Stromal cell of bone marrow (primary cell): ENCODE measurements around the gene XPC.
A peak's percentile ranks its signal among the peaks of the same experiment; 100 is the strongest.

Source experiments
- DNase-seq: peaks from one replicate; pipeline ENCODE4 v3.0.0-alpha.2; 2012; ENCODE audit warnings: low read depth

Gene XPC

DNA sequence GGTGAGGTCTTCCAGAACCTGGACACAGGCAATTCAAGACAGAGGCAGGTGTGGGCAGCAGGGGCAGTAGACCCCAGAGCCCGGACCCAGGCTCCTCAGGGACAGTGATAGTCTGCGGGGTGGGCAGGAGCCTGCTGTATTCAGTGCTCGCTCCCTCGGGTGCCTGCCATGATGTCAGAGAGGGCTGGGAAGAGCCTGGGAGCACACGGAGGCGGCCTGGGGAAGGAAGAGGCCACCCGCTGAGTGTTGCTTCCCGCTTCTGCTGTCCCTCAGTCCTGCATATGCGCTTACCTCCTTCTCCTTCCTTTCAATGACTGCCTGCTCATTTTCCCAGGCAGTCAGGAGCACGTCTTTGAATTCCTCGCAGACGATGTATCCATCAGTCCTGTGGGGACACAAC is 30.8 kb downstream of the XPC start:
- DNase-seq, result no peak

DNA sequence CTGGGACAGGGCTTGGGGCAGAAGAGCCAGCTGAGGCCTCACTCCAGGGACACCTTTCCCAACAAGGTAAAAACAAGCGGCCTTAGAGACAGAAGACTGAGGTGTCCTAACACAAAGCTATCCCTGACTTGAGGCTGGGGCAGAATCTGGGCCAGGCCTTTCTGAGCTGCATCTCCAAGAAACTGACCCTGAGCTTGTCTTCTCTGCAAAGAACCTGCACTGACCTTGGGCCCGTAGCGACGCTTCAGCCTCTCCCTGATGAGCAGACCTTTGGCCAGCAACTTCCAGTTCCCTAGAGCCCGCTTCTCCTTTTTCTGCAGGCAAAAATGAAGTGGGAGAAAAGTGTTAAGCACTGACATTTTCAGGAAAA is 31.4 kb downstream of the XPC start:
- DNase-seq, result no peak

DNA sequence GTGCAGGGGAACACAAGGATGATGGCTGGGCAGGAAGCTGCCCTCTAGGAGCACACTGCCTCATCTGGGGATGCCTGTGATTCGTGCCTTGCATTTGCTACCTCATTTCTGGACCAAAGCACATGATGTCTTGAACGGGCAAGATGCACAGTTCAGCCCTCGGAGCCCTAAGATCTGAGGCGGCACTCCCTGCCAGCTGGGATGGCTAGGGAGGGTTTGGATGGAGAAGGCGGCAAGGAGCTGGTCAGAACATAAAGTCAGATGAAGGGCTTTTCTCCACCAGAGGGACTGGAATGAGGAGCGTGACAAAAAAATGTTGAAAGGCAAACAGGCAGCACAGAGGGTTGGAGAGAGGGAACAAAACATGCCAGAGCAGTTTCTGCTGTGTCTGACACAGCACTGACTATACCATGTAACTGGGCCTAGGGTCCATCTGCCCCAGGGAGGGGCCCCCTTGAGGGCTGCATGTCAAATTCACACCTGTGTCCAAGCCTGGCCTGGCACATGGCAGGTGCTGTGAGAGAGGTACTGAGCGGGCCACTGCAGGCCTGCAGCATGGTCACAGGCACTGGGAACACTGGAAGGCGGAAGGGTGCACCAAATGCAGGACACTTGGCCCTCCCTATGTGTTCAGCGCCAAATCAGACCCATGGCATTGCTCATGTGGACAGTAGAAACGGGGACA is 31.9 kb downstream of the XPC start:
- DNase-seq, result no peak

DNA sequence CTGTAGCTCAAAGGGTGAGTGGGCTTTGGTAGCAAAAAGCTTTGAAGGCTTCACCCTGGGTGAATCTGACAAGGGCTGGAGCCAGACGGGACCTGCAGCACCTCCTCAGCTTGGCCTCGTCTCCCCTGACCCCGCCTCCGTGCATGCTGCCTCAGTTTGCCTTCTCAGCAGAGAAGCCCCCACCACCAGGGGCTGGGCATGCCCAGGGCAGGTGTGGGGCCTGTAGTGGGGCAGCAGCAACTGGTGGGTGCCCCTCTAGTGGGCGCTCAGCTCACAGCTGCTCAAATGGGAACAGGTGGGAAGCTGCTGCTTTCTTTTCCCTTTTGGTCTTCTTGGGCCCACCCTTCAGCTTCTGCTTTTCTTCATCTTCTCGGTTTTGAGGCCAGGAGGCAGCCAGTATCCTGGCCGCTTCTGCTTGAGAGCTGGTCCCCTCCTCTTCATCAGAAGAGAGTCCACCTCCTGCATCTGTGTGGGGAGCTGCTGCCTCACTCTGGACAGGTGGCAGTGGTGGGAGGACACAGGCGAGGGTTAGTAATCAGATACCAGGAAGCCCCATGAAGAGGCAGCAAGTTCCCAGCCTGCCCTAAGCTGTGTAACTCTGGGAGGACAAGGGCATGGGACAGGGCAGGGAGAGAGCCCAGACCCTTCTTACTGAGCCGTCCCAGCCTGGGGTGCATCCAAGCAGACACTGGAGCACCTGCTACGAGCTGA is 32.6 kb downstream of the XPC start:
- DNase-seq, result no peak

DNA sequence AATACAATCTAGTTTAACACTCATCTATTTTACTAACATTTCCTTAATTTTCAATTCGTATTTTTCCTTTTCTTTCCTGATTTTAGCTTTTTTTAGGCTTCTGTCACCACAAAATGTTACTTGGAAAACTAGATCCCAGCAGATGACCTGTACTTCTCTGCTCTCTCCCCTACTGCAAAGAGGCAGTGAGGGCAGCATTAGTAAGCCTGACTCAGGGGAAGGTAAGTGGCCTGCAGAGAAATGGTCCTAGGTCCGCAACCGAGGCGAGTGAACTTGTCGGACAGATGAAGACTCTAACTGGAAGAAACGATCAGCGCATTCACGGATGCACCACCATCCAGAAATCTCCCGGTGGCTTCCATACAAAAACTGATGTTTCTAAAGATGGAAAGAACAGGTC is 33.2 kb downstream of the XPC start:
- DNase-seq, result peak; percentile 23

DNA sequence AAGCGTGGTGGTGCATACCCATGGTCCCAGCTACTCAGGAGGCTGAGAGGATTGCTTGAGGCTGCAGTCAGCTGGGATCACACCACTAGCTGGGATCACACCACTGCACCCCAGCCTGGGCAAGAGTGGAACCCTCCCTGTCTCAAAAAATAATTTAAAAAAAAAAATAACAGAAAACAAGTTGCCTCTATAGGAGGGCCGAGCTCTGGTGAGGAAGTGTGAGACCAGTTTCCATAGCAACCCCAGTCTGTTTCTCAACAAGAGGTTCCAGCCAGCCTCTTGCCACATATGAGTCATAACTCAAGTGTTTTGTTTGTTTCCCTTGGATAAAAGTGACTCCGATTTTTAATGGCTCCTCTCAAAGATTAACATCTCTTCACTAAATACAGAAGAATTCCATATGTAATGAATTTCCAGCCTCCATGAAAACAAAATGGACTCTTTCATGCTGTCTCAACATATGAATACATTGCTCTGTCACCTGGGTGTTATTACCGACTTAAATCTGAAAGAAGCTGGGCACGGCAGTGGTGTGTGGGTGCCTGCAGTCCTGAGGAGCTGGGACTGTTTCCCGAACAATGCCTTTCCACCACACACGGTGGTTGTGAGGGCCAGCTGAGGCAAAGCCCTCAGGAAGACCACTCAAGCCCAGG is 33.9 kb downstream of the XPC start:
- peak; percentile 99 for DNase-seq

DNA sequence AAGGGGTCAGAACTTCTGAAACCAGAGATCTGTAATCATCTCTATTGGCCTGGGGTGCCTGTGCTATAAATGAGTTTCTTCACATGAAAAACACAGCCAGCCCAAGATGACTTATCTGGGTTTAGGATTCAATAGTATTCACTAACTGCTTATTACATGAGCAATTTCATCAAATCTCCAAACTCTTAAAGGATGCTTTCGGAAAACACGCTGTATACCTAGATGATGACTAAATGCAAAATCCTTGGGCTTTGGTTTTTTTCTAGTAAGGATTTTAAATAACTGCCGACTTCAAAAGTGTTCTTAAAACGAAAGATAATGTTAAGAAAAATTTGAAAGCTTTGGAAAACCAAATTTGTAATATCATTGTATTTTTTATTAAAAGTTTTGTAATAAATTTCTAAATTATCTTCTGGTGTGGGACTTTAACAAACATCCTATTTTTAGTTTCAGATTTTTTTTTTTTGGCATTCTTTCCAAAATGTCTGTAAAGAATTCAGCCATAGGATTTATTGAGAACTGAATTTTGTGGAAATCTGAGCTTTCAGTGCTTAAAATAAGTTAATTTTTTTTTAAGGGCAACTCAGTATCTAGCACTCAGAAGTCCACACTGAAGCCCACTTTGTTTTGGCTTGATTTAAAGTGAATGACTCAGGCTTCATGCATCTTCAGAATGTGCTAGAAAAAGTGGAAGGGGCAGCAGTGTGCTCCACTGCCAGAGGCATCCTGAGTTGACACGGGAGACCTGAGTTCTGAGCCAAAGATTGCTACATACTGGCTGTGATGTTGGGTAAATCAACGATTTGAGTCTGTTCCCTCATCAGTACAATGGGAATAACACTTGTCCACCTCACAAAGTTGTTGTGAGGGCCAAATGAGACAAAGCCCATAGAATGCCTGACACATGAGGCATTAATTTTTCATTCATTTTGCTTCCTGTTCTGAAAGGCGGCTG is 34.9 kb downstream of the XPC start:
- DNase-seq, result peak; percentile 81

DNA sequence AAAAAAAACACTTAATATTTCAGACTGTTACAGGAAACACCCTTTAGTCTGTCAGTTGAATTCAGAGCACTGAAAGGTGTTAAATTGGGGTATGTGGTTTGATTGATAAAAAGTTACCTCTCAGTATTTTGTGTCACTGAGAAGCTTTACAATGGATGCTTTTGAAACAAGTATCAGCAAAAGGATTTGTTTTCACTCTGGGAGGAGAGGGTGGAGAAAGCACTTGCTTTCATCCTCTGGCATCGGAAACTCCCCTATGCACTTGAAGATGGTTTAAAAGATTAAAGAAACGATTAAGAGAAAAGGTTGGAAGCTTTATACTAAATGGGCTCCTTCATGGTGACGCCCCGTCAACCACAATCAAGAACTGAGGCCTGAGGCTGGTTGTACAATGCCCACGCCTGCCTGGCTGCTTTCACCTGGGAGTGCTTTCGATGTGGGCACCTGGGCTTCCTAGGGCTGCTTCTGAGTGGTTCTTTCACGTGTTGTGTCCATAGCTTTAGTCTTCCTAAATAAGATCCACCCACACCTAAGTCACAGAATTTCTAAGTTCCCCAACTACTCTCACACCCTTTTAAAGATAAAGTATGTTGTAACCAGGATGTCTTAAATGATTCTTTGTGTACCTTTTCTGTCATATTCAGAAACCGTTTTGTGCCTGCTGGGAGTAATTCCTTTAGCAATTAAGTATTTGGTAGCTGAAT is 35.7 kb downstream of the XPC start:
- no peak for DNase-seq

DNA sequence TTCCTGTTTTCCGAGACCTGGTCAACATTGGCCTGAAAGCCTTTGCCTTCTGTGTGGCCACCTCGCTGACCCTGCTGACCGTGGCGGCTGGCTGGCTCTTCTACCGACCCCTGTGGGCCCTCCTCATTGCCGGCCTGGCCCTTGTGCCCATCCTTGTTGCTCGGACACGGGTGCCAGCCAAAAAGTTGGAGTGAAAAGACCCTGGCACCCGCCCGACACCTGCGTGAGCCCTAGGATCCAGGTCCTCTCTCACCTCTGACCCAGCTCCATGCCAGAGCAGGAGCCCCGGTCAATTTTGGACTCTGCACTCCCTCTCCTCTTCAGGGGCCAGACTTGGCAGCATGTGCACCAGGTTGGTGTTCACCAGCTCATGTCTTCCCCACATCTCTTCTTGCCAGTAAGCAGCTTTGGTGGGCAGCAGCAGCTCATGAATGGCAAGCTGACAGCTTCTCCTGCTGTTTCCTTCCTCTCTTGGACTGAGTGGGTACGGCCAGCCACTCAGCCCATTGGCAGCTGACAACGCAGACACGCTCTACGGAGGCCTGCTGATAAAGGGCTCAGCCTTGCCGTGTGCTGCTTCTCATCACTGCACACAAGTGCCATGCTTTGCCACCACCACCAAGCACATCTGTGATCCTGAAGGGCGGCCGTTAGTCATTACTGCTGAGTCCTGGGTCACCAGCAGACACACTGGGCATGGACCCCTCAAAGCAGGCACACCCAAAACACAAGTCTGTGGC is 36.6 kb downstream of the XPC start:
- DNase-seq, result no peak

DNA sequence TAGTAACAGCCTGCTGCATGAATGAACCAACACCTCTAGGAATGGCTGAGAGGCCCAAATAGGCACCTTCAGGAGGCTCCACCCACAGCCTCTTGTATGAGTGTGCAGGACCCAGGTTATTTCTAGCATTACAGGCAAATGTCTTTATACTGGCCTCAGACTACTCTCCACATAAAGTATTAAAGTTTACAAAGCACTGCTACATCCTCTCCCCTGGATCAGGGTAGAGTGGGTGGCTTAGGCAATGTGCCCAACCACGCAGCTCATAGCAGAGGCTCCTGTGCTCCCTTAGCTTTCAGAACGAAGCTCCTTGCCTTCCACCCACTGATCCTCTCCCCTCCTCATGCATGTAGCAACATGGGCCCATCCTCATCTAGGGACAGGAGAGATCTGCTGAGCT is 37.3 kb downstream of the XPC start:
- no peak for DNase-seq

DNA sequence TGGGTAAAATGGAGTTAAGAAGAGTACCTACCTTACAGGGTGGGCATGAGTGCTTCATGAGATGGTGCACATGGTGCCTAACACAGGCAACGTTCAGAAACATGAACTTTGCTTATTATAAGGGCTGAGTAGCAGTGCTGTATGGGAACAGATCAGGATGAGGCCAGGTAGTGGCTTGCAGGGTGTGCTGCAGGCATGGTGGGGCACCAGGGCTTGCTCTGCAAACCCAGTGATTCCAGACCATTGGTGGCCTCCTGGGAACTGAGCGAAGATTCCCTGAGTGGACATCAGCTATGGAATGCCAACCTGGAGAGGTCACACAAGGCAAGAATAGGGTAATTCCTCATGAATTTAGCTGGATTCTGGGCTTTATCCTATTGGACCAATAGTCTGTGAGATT is 37.7 kb downstream of the XPC start:
- DNase-seq, result no peak

DNA sequence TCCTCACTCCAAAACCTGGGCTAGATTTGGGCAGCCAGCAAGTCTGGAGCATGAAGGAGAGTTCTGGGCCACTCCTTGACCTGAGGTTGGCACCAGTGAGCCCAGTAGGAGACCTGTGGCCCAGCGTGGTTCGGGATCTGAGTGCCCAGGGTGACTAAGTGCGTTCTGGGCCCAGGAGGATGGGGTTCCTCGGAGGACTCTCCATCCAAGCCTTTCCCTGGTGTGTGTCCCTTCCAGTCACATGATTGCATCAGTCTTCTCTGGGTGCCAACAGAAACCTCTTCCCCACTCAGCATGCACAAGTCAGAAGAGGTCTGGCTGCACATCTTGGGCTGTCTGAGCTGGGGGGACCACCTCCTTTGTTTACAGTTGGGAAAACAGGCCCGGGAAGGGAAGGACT is 38.6 kb downstream of the XPC start:
- DNase-seq, result no peak

DNA sequence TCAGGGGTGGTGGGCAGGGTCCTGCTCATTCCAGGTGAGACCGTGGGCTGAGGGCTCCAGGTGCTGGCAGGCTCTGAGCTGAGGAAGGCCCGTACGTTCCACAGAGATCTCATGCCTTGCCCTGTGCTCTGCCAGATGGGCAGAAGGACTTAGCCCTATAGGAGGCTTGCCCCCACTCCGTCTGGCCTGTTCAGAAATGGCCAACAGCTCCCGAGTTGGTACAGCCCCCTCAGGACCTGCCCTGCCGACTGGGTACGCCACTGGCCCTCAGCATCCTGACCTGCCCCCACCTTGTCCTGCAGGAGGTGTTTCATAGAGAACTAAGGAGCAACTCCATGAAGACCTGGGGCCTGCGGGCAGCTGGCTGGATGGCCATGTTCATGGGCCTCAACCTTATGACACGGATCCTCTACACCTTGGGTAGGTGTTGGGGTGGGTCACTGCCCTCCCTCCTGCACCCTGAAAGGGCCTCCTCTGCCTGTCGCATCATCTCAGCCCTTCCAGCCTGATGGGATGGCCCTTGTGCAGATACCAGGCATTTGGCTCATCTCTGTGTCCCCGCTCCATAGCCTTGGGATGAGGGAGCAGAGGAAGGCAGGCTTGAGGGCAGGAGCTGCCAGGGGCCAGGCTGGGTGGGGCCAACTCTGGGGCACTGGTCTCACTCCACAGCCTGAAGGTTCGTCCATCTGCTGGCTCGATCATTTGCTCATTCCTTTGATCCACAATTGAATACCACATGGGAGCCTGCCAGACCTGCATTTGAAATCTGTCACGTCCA is 39.3 kb downstream of the XPC start:
- no peak for DNase-seq

DNA sequence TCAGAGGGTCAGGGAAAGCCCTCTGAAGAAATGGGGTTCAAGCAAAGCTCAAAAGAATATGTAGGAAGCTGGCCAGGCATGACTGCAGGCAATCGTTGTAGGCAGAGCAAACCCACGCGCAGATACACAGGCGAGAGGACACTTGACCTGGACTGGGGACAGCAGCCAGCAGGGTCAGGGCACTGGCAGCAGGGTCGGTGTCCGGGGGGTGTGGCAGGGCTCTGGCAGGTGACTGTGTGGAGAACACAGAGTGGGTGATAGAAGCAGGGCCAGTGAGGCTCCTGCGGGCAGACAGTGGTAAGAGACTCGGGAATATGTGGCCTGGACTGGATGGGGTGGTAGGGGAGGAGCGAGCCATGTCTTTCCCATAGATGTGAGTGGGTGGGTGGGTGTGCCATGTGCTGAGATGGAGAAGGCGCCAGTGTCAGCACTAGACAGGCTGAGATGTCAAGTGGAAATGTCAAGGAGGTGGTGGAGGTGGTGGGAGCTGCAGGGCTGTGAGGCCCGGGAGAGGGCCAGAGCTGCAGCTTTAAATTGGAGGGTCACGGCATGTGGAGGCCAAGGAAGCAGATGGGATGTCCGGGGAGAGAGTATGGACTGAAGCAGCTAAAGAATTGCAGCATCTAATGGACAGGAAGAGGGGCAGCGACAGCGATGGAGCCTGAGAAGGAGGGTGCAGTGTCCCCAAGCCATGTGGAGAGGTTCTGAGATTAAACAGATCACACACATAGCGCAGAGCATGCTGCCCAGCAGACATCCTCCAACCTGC is 40.1 kb downstream of the XPC start:
- DNase-seq, result no peak

DNA sequence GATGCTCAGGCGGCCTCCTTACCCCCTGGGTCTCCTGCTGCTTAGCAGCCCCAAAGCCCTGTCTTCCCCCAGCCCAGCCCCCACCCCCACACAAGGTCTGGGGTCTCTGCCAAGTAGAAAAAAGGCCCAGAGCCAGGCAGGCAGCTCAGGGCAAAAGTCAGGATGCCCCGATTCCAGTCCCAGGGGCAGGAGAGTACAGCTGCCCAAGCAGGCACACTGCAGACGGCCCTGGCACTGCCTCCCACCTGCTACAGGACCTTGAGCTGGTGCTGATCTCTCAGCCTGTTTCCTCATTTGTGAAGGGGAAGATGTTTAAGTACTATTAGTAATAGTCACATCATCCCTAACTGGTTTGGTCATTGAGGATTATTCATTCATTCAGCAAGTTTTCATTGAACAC is 41.0 kb downstream of the XPC start:
- no peak for DNase-seq

DNA sequence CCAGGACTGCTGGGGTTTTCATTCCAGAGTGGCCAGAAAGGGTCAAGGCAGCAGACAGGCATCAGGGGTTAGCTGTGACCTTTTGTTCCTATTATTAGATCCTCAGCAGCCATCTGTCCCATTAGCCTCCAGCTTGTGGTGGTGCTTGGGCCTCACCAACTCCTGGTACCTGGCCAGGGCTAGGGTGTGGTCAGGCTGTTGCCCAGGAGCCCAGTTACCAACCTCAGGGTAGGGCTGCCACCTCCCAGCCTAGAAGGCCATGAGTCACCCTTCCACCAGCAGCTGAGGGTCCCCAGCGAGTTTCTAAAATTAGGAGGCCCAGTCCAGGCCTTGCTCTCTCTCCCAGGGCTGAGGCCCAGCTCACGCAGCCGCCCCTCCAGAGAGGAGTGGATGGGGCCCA is 41.4 kb downstream of the XPC start:
- DNase-seq, result no peak

DNA sequence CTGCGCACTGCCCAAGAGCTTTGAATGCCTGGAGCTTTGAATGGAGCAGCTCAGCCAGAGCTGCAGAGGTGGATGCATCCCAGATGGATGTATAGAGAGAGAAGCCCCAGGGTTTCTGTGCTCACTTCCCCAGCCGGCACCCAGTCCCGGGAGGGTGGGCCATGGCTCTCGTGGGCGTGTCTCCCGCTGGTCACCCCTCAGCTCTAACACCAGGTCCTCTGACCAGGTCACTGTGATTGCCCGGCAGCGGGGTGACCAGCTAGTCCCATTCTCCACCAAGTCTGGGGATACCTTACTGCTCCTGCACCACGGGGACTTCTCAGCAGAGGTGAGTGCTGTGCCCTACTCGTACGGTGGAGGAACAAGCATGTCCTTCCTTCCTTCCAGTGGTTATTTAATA is 42.8 kb downstream of the XPC start:
- DNase-seq, result no peak

DNA sequence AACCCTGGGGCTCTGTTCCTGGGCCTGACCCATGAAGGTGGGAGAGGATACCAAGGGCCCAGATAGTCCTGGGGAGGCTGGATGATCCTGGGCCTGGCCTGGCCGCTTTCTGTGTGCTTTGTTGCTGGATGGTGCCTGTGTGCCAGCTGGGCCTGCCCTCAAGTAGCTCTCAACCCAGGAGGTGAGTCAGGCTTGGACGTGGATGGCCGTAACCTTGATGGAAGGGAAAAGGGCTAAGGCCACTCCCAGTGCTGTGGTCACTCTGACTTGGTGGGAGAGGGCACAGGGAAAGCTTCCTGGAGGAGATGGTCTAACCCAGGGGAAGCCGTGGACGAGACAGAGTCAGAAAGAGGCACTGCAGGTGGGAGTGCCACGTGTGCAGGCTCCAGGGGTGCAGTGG is 44.1 kb downstream of the XPC start:
- no peak for DNase-seq

DNA sequence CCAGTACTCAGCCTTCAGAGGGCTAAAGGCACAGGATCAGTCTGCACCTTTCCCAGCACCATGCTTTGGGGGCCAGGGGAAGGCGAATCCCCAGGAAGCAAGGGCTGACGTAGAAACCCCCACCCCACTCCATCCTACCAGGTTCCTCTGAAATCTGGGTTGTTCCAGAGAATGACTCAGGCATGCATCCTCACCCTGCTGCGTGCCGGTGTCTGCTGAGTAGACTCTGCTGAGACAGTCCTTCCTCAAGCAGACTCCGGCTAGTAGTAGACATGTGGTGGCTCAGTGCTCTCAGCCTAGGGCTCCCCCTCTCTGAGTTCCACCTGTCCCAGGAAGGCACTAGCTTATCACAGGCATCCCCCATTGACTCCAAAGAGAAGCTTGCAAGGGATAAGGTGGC is 44.5 kb downstream of the XPC start:
- DNase-seq, result no peak
